ENCODE data around the gene TIPARP. TPM values are rescaled to one million over a fixed set of nuclear protein-coding genes. Genes with fewer than 3 reads are reported as not detected.

The TIPARP gene
- total and polyA plus RNA-seq, 4 donors = 4.4 to 13.6 (median 8.8) TPM

DNA sequence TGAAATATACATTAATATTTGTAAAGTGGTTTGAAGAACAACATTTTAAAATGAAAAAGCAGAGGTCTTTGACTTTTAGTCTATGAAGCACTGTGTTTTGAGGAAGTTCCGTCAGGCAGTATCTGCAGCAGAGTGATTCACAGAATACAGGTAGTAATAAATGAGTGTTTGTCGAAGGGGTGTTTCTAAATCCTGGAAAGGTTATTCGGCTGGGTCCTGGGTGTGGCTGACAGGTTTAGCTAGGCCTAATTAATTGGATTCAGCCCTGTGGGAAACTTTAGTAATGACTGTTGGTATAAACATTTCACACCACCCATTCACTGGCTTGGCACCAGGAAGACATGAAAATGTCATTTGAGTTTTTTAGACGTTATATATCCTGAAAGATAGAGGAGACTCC, 51.3 kb downstream of the TIPARP start (continued):
- TF ChIP-seq CTCF (IDR thresholded peaks at IDR 0.05; ENCODE audit: low read depth, low read length, missing input control) = no peak
- no peak for TF ChIP-seq NR2F2 (IDR thresholded peaks at IDR 0.05)
- TF ChIP-seq, protein P1, sequence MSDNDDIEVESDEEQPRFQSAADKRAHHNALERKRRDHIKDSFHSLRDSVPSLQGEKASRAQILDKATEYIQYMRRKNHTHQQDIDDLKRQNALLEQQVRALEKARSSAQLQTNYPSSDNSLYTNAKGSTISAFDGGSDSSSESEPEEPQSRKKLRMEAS (IDR thresholded peaks at IDR 0.05) = no peak
- no peak for TF ChIP-seq TAF1 (conservative IDR thresholded peaks at IDR 0.05)
- TF ChIP-seq HNF4G (IDR thresholded peaks at IDR 0.05) = no peak
- TF ChIP-seq GABPA (IDR thresholded peaks at IDR 0.05 in 1 of 2, conservative IDR thresholded peaks at IDR 0.05 in 1 of 2) = no peak
- no peak for TF ChIP-seq SP1 (IDR thresholded peaks at IDR 0.05)
- no peak for TF ChIP-seq JUND (IDR thresholded peaks at IDR 0.05)
- no peak for TF ChIP-seq RAD21 (IDR thresholded peaks at IDR 0.05)
- no peak for TF ChIP-seq YY1 (IDR thresholded peaks at IDR 0.05)
- TF ChIP-seq FOXA2 (IDR thresholded peaks at IDR 0.05) = no peak

DNA sequence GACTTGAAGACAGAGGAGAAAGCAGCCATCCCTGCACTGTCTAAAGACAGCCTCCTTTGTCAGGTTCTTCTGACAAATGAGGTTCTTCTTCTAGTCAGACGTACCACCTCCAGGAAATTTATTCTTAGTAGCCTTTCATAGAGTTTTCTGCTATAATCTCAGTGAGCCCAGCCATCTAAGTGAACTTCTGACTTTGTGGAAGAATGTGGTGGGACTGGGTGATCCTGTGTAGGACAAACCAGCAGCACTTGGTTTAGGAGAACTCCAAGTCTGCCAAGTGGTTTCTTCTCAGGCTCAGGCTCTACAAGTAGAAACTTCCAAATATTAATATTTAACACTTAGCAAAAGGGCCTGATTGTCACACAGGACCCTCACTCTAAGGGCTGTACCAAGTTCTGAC, 52.1 kb downstream of the TIPARP start:
- Histone ChIP-seq H3K9ac (ENCODE audit: low read depth in 1 of 2, low read length in 2 of 2) (no peak overlapping the region), H3K4me1 (ENCODE audit: control insufficient read depth in 4 of 4, insufficient read depth in 4 of 4, low read length in 3 of 4) (no peaks in the 10 kb centered on the region), H3K27ac (ENCODE audit: low read depth in 1 of 2, low read length in 2 of 2) (no peak overlapping the region), H3K4me3 (ENCODE audit: low read depth in 1 of 3, low read length in 3 of 3) (no peak overlapping the region), H3K36me3 (ENCODE audit: control insufficient read depth in 4 of 4, insufficient read depth in 3 of 4, low read depth in 1 of 4, low read length in 3 of 4) (no peaks in the 10 kb centered on the region), H3K27me3 (ENCODE audit: control insufficient read depth in 4 of 4, insufficient read depth in 4 of 4, low read length in 3 of 4) (no peaks in the 10 kb centered on the region), H3K9me3 (ENCODE audit: control insufficient read depth in 4 of 4, low read length in 3 of 4) (no peaks in the 10 kb centered on the region)
- no peak for DNase-seq (ENCODE audit: low spot score)
- TF ChIP-seq YY1 (IDR thresholded peaks at IDR 0.05) = no peak
- no peak for TF ChIP-seq JUND (IDR thresholded peaks at IDR 0.05)
- no peak for TF ChIP-seq EGR1 (IDR thresholded peaks at IDR 0.05; ENCODE audit: low read depth in 2 of 2)
- TF ChIP-seq, protein P2, sequence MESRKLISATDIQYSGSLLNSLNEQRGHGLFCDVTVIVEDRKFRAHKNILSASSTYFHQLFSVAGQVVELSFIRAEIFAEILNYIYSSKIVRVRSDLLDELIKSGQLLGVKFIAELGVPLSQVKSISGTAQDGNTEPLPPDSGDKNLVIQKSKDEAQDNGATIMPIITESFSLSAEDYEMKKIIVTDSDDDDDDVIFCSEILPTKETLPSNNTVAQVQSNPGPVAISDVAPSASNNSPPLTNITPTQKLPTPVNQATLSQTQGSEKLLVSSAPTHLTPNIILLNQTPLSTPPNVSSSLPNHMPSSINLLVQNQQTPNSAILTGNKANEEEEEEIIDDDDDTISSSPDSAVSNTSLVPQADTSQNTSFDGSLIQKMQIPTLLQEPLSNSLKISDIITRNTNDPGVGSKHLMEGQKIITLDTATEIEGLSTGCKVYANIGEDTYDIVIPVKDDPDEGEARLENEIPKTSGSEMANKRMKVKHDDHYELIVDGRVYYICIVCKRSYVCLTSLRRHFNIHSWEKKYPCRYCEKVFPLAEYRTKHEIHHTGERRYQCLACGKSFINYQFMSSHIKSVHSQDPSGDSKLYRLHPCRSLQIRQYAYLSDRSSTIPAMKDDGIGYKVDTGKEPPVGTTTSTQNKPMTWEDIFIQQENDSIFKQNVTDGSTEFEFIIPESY (IDR thresholded peaks at IDR 0.05) = no peak
- TF ChIP-seq, protein P3, sequence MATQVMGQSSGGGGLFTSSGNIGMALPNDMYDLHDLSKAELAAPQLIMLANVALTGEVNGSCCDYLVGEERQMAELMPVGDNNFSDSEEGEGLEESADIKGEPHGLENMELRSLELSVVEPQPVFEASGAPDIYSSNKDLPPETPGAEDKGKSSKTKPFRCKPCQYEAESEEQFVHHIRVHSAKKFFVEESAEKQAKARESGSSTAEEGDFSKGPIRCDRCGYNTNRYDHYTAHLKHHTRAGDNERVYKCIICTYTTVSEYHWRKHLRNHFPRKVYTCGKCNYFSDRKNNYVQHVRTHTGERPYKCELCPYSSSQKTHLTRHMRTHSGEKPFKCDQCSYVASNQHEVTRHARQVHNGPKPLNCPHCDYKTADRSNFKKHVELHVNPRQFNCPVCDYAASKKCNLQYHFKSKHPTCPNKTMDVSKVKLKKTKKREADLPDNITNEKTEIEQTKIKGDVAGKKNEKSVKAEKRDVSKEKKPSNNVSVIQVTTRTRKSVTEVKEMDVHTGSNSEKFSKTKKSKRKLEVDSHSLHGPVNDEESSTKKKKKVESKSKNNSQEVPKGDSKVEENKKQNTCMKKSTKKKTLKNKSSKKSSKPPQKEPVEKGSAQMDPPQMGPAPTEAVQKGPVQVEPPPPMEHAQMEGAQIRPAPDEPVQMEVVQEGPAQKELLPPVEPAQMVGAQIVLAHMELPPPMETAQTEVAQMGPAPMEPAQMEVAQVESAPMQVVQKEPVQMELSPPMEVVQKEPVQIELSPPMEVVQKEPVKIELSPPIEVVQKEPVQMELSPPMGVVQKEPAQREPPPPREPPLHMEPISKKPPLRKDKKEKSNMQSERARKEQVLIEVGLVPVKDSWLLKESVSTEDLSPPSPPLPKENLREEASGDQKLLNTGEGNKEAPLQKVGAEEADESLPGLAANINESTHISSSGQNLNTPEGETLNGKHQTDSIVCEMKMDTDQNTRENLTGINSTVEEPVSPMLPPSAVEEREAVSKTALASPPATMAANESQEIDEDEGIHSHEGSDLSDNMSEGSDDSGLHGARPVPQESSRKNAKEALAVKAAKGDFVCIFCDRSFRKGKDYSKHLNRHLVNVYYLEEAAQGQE (IDR thresholded peaks at IDR 0.05) = no peak
- TF ChIP-seq RXRA (IDR thresholded peaks at IDR 0.05) = no peak
- no peak for TF ChIP-seq HNF4A (conservative IDR thresholded peaks at IDR 0.05)
- no peak for TF ChIP-seq FOXA2 (IDR thresholded peaks at IDR 0.05)
- TF ChIP-seq GABPA (IDR thresholded peaks at IDR 0.05 in 1 of 2, conservative IDR thresholded peaks at IDR 0.05 in 1 of 2) = no peak
- no peak for TF ChIP-seq CTCF (IDR thresholded peaks at IDR 0.05; ENCODE audit: low read depth, low read length, missing input control)
- TF ChIP-seq, protein P4, sequence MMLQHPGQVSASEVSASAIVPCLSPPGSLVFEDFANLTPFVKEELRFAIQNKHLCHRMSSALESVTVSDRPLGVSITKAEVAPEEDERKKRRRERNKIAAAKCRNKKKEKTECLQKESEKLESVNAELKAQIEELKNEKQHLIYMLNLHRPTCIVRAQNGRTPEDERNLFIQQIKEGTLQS (IDR thresholded peaks at IDR 0.05) = no peak
- TF ChIP-seq RAD21 (IDR thresholded peaks at IDR 0.05) = no peak
- TF ChIP-seq SP1 (IDR thresholded peaks at IDR 0.05) = no peak
- no peak for TF ChIP-seq FOXA1 (IDR thresholded peaks at IDR 0.05)
- no peak for TF ChIP-seq HNF4G (IDR thresholded peaks at IDR 0.05)
- 97% methylated on average over 1 of the region's 1 CpG for WGBS
